GM18517 (cell line): ENCODE data around the gene DDX31.

Experiments used
- ATAC-seq: cut with Tn5 transposase; IDR thresholded peaks from one replicate; pipeline ENCODE4 v1.9.1; 2021; ENCODE audit warnings: mild to moderate bottlenecking, moderate library complexity; ENCODE audit not compliant: unreplicated experiment

Gene DDX31

DNA sequence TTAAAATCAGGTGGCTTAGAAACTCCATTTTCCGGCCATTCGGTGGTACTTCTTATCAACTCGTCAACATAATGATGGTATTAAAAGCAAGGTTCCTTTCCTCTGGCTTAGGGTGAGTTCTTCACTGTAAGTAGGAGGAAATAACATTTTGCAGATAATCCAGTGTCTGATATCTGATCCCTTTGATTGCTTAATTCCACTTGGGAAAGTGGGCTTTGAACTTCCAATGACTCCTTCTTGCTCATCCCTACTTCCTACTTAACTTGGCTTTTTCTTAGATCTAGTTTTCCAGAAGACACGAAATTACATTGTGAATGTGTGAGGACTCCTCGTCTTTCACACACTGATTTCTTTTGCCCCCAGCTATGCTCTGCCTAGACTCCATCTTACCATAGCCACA, 31.5 kb downstream of the DDX31 start:
- no peak for ATAC-seq

DNA sequence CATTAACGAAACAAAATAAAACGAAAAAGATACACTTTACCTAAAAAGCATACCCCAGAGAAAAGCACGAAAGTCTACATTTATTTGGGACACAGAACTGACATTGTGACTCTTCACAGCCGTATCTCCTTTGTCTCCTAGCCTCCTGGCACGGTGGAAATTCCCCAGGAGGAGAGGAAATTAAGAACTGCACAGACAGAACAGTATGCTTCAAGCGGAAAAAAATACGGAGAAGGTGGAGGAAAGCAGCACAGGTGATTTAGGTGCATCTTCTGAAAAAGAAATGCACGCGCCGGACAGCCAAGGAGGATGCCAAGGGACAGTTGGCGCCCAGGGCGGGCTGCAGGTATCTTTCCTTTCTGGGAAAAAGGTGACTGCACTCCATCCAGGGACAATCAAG, 32.0 kb downstream of the DDX31 start:
- ATAC-seq: no peak

DNA sequence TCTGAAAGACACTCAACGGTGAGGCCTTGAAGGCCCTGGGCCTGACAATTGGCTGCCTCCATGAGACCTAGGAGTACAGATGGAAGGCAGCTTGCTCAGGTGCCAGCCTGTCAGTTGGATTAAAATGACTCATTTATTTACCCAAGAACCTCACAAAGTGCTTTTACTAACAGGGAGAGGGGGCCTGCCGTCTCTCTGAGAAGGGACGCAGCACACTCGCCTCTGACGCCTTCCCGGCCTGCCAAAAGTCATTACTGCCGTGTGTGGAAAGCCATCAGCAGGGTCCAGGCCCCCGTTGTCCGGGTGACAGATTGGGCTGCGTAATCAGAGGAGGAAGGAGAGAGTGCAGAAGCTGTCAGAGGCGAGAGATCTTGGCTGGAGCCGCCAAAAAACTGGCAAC, 32.4 kb downstream of the DDX31 start:
- ATAC-seq: no peak

DNA sequence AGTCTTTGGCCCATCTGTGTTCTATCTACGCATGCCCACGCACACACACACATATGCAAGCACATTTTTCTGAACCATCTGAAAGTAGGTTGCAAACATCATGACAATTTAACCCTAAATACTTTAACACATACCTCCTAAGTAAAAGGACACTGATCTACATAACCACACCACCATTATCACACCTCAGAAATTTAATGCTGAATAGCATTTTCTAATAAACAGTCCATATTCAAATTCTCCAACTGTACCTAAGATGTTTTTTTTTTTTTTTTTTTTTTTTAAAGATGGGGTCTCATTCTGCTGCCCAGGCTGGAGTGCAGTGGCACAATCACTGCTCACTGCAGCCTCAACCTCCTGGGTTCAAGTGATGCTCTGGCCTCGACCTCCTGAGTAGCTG, 35.5 kb downstream of the DDX31 start:
- no peak for ATAC-seq

DNA sequence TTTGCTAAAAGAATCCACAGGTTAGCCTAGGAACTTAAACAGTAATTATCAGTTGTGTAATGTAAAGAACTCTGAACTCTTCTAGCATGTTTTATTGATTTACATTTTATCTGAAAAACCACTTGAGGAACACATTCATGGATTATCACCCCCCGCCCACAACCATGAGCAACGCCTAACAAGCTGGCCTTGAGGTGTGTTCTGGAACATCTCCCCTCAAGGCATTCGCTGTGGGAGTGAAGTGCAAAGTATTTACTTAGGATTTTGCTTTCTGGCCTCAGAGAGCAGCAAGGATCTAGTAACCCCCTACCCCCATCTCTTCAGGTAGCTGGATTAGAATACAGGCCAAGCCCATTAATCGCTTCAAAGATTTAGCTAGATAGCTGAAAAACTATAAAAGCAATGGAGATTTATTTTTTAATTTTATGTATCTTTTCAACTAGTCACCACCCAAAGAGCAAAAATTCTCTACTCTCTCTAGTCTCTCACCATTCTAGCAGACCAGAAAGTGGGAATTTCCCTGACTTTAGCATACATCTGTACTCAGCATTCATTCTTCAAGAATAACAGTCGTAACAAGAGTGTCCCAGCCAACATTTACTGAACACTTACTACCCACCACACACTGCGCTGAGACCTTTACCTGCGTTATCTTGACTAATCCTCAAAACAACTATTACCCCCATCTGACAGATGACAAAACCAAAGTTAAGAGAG, 37.2 kb downstream of the DDX31 start:
- ATAC-seq: no peak

DNA sequence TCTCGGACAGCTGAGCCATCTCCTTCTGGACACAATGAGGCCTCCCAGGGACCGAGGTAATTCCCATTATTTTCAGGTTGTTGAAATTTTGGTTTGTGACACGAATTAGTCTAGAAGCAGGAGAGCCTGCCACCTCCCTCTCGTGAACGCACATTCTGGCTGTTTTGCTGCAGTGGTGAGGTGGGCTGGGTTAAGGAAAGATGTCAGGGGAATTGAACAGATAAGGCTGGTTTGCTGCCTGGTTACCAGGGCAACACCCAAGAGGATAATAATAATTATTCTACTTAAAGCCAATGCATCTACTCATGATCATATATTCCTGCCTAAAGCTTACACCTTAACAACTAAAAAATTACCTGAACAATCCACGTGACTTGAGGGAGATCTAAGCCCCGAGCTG, 38.1 kb downstream of the DDX31 start:
- ATAC-seq: no peak

DNA sequence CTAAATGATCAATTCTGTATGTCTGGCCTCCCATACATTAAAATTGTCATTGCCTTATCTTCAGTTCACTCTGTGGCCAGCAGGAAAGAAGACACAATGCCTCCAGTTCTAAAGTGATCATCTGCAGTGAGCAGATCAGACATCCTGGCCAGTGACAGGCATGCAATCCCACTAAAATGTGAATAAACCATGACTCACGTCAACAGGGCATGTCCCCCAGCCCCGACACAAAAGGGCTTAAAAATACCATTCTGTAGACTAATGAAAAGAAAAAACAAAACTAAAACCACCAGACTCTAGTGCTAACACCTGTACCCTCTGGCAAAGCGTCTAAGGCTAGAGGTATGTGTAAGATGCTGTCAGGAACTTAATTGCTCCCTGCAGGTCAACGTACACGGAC, 38.5 kb downstream of the DDX31 start:
- no peak for ATAC-seq

DNA sequence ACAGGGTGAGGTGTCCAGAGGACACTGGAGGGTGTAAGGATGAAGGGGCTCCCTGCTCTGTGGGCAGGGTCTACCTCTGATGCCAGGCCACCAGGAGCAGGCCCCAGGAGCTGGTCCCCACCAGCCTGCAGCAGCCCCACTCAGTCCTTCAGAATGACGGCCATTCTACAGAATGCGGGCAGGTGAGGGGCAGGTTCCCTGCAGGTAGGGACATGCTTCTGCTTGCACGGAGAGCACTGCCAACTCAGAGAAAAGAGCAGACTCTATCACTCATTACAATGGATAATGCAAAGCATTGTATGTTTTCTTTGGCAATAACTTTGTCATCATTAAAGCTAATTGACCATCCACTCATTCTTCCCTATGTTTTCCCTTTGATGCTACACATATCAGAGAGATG, 39.0 kb downstream of the DDX31 start:
- no peak for ATAC-seq

DNA sequence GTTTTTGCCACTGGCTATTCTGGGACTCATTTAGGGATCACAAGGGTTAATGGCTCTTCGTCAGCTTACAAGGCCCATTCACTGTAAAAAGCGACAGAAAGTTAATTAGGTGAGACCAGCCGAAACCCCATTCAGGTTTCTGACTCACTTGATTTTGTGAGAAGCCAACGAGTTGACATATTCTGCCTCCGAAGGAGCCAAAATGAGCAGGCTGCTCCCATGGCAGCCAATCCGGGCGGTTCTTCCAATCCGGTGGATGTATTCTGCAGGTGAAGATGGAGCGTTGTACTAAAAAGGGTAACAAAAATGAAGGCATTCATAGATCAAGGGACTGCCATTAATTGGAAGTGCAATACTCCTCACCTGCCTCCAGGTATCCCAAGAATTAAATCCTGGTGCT, 39.7 kb downstream of the DDX31 start:
- ATAC-seq: no peak

DNA sequence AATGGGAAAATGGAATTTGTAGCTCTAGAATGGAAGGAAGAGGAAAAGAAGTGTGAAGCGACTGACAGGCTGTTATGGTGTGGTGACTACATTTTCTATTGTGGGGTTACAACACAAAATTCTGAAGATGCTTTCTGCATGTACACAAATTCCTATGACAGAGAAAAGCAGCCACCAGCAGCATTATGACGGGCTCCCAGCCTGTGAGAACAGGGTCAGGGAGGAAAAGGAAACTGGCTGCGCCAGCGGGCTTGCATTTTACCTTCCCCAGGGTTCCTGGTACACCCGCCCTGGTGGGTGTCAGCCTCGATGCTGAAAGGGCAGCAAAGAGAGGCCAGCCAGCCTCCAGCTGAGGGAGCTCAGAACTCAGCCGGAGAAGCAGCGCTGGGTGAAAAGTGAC, 41.0 kb downstream of the DDX31 start:
- no peak for ATAC-seq

DNA sequence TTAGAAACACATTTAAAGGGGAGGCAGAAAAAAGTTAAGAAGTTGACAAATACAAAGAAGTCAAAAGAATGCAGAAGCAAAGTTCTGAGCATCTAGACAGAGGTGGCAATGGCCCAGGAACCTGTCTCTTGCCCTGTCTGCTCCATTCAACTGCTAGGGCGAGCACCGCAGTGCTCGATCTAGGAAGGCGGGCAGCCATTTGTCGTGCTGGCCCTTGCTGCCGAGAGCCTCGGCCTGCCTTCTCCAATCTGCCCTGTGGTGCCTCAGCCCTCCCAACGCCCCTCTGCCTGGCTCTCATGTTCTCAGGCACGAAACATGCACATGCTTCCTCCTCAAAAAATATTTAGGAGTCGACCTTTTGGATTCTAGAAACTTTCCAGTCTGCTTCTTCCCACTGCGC, 42.2 kb downstream of the DDX31 start:
- ATAC-seq: no peak

DNA sequence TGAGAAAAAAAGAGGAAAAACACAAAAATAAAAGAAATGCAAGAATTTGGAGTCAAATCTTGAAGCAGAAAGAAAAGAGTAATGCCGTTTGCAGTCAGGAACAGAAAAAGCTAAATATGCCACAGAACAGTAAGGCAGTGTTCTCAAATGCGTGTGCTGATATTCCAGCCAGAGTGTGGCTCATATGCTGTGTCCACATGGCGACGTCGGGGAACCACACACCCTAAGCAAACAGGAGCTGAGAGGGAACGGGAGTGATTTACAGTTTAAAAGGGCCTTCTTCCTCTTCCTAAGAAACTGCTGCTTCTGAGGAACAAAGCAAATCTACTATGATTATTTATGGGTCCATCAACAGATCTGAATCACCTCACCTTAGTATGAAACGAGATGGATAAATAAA, 42.7 kb downstream of the DDX31 start:
- no peak for ATAC-seq

DNA sequence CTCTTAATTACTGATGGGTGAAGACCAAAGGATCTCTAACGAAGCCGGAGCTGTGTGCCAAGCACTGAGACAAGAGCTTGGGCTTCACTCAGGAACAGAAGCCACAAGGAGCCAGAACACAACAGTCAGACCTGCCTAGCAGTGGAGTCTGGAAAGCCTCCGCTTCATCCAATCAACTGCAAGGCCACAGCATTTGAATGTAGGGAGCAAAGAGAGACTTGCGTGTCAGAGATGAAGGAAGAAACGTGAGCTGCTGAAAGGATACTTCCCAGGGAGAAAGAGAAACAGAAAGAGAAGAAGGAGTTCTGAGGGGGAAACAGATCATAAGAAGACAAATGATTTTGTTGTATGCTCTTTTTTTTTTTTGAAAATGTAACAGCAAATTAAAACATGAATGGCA, 43.5 kb downstream of the DDX31 start:
- no peak for ATAC-seq

DNA sequence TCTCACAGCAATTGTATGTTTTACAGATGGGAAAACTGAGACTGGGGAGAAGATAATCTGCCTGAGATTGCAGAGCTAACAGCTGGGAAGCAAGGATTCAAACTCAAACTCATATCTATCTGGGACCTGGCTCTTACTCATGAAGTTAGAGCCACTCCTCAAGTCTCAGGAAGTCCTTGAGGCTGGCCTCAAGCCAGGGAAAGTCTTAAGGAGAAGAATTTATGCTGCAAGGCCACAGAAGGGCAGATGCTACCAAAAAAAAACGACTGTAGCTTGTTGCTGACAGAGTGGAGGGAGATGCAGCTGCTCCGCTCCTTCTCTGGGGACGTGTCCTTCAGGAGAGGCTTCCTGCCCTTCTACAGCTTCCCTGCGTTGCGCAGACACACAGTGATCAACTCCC, 47.6 kb downstream of the DDX31 start:
- ATAC-seq: no peak

DNA sequence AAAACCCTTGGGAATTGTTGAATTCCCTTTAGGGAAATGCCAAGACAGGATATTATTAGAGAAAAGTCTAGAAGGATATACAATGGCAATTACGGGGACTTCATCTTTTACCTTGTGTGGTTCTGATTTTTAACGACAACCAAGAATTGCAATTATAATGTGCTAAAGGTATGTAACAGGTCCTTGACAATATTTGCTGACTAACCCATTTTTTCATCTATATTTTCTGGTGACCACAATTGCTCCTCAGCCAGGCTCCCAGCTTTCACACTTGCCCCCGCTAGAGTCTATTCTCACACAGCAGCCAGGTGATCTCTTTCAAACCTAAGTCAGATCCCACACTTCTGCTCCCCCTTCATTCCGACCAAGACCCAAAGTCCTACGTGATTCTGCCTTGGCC, 53.1 kb downstream of the DDX31 start:
- no peak for ATAC-seq

DNA sequence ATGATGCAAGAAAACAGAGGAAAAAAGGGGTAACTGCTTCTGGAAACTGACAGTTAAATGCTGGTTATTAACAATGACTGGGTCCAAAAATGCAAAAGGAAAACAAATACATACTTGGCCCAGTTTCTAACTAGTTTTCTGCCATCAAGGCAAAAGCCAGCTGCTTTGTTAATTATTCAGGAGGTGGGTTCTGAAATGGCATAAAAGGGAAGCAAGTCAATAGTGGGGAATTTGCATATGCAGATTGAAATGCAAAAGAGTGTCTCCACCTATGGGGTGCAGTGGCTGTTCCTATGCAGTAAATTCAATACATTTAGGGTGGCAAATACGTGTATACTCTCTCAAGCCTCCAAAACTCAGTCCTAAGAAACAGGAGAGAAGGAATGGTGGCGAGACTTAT, 54.0 kb downstream of the DDX31 start:
- ATAC-seq: no peak

DNA sequence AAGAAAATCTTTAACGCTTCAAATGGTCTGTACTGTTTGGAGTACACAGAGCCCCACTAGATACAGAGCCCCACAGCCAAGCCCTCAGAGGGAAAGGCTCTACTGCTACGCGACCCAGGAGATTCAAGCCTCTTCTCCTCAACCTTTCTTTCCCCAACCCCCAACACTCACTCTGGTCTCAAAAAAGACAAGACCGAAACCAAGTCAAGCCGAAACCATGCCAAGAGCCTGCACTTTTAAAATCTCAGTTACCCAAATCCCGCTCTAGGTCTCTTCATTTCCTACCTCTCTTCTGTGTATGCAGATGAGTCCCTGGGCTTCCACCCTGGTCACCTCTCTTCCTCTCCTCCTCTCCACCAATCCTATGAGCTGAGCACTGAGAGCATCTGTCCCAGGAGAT, 55.5 kb downstream of the DDX31 start:
- no peak for ATAC-seq

DNA sequence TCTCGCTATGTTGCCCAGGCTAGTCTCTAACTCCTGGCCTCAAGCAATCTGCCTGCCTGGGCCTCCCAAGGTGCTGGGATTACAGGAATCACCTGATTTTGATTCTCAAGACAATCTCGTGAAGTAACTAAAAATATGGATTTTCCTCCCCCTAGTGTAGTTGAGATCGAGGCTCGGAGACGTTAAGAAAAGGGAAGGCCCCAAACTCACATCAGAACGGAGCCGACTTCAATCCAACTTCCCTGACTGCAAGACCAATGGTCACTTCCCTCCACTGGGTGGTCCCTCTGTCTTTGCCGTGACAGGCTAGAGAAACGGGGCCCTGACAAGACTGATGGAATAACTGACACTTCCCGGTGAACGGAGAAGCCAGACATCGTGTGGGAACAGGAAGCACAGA, 59.1 kb downstream of the DDX31 start:
- no peak for ATAC-seq

DNA sequence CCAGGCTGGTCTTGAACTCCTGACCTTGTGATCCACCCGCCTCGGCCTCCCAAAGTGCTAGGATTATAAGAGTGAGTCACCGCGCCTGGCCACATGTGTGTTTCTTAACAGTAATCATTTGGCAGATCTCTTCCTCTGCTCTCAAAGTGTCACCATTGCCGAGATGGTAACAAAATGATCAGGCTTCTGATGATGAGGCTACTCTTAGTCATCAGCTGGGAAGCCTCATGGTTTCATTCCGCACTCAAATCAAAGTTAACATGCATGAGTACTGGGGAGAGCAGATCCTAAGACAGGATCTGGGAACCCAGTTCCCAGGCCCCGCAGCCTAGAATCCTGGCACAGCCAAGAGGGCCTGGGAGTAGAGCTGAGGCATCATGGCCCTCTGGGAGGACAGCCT, 60.0 kb downstream of the DDX31 start:
- no peak for ATAC-seq

DNA sequence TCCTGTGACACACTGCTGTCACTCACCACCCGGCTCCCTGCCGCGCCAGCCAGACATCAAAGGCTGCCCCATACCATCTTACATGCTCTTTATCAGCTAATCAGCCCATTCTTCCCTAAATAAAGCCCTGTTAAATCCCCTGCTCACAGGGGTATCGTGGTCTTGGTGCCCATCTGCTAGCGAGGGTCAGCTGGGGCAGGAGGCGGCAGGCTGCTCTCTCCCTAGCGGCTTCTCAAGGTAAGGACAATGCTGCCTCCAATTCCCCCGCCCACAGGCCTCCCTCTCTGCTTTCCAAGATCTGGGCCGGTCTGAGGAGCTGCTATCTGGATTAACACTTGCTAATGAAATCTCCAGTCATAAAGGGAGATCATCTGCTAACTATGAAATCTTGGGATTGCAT, 60.6 kb downstream of the DDX31 start:
- ATAC-seq: no peak

DNA sequence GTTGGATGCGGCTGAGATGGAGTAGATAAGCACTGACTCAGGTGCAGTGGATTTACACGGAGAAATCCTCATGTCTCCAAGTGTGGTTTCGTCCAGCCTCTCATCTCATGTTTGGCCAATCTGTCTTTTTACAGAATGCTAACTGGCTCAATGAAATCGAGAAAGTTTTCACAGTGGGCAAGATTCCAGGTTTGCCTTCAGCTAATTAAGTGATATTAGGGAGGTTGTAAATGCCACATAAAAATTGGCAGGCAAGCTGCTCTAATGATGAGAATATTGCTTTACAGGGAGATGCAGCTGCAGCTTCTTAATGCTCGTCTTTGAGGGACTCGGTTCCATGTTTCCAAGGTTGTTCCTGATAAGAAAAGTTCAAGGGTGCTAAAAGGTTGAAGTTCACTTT, 63.7 kb downstream of the DDX31 start:
- ATAC-seq: no peak

DNA sequence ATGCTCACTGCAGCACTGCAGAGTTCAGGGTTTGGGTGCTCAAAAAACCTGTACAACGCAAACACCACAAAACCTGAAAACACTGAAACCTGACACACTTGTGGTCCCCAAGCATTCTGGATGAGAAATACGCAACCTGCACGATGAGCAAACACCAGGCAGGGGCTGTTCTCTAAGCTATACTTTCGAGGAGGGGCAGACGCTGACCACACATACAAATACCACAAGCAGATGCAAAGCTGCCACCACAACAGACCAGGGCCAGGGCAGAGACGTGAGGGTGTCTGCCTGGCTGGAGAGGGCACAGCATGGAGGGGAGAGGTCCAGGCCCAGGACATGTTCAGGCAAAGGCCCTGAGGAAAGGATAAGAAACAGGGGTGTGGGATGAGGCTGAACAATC, 64.4 kb downstream of the DDX31 start:
- no peak for ATAC-seq

DNA sequence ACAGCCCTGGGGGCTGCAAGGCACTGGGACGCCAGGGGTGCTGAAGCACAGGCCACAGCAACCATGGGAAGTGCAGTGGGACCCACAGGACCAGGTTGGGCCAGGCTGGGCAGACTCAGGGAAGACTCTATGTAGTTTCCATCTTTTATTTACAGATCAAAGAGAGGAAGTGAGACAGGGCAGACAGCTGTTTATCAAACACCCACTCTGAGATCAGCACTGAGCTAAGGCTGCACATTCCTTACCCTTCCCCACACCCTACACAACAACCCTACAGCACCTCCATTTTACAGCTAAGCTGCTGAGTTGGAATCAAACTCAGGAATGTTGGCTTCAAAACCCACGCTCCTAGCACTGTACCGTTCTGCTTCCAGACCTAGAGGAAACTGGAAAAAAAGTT, 67.6 kb downstream of the DDX31 start:
- no peak for ATAC-seq
